ENCODE measurements around the gene ACP7.

DNA sequence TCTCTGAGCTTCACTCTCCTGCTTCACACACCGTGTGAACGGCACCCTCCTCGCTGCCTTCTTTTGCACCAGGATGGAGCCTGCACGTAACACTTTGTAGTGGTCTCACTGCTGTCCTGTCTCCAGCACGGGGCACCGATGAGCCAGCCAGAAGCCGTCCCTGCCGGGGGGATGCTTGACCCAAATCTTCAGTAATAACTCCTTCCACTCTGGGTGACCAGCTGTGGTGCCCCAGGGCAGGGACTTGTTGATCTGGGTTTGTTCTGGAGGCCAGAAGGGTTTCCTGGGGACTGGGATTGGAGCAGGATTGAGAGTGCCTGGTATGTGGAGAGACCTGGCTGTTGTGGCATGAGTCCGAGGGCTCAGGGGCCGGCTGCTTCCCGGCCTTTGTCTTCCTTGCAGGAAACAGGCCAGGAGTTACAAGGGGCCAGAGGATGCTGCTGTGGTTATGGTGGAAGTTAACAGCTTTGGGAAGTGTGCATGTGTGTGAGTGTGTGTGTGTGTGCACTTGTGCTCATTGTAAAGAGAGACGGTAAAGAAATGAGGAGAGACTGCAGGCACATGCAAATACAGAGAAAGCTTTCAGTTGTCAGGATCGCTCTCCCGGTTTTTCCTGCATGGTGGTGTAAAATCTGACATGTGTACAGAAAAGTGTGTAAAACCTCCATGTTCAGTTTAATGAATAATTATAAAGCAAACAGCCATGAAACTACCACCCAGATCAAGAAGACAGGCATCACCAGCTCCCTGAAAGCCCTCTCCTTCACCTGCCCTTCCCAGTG lies 60.3 kb downstream of the ACP7 start:
- TF ChIP-seq, protein P1, sequence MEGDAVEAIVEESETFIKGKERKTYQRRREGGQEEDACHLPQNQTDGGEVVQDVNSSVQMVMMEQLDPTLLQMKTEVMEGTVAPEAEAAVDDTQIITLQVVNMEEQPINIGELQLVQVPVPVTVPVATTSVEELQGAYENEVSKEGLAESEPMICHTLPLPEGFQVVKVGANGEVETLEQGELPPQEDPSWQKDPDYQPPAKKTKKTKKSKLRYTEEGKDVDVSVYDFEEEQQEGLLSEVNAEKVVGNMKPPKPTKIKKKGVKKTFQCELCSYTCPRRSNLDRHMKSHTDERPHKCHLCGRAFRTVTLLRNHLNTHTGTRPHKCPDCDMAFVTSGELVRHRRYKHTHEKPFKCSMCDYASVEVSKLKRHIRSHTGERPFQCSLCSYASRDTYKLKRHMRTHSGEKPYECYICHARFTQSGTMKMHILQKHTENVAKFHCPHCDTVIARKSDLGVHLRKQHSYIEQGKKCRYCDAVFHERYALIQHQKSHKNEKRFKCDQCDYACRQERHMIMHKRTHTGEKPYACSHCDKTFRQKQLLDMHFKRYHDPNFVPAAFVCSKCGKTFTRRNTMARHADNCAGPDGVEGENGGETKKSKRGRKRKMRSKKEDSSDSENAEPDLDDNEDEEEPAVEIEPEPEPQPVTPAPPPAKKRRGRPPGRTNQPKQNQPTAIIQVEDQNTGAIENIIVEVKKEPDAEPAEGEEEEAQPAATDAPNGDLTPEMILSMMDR (IDR thresholded peaks at IDR 0.05; ENCODE audit: control extremely low read depth in 1 of 3, insufficient read depth in 1 of 3, low read depth in 1 of 3, low read length in 3 of 3), result peak in 1 of 3 experiments; percentile 7; a peak in 1 of 4 replicates
- TF ChIP-seq SUZ12 (IDR thresholded peaks at IDR 0.05; ENCODE audit: low read length), result no peak
- no peak for TF ChIP-seq FOSL1 (IDR thresholded peaks at IDR 0.05; ENCODE audit: insufficient read depth, low read depth, low read length)
- TF ChIP-seq, protein P2, sequence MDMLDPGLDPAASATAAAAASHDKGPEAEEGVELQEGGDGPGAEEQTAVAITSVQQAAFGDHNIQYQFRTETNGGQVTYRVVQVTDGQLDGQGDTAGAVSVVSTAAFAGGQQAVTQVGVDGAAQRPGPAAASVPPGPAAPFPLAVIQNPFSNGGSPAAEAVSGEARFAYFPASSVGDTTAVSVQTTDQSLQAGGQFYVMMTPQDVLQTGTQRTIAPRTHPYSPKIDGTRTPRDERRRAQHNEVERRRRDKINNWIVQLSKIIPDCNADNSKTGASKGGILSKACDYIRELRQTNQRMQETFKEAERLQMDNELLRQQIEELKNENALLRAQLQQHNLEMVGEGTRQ (IDR thresholded peaks at IDR 0.05; ENCODE audit: low read length), result no peak
- no peak for TF ChIP-seq HDAC2 (IDR thresholded peaks at IDR 0.05; ENCODE audit: borderline replicate concordance in 1 of 2, low read depth in 2 of 2, low read length in 2 of 2)
- TF ChIP-seq TEAD4 (IDR thresholded peaks at IDR 0.05; ENCODE audit: low read depth, low read length), result no peak; the same call in 1 of the 2 replicates
- no peak for TF ChIP-seq TAF7 (optimal IDR thresholded peaks at IDR 0.05; ENCODE audit: borderline replicate concordance, low read depth, low read length)
- TF ChIP-seq POLR2A (IDR thresholded peaks at IDR 0.05; ENCODE audit: control extremely low read depth in 1 of 2, low read depth in 2 of 2, low read length in 2 of 2), result no peak
- no peak for TF ChIP-seq BACH1 (IDR thresholded peaks at IDR 0.05; ENCODE audit: low read length)
